Natural killer cell treated with Interleukin-12 subunit alpha and Interleukin-12 subunit beta and Interleukin-15 and Interleukin-18, amount 100 ng/mL, for 72 hours (primary cell): Measurements from ENCODE around the gene FA2H. TPM values are rescaled to one million over a fixed set of nuclear protein-coding genes. Genes with fewer than 3 reads are reported as not detected.
"Not testable (repeated sequence)": the region's sequence is repeated elsewhere in the genome, so short reads cannot be mapped to it uniquely, and the experiment has no call there.

ENCODE experiments used
- ATAC-seq, 2 donors: fragments of 150-1000 bp; cut with Tn5 transposase in 1 of 2; sonication (Bioruptor Pico), chemical (Tn5 transposase) in 1 of 2; 2 replicates each; pipeline ENCODE4 v1.10.0; 2021
- DNase-seq: peaks from one replicate; pipeline ENCODE4 v3.0.0; 2022; ENCODE audit warnings: low spot score
- H3K27ac Mint-ChIP-seq, 2 donors: 1 replicate in 1 of 2; 2 replicates in 1 of 2; pipeline ENCODE4 v1.8.0; 2022; ENCODE audit warnings: mixed read lengths in 2 of 2, mild to moderate bottlenecking in 1 of 2, moderate library complexity in 1 of 2
- H3K27me3 Mint-ChIP-seq, 2 donors: 1 replicate in 1 of 2; 2 replicates in 1 of 2; pipeline ENCODE4 v1.8.0; 2022; ENCODE audit warnings: mixed read lengths in 2 of 2
- H3K36me3 Mint-ChIP-seq: one replicate; pipeline ENCODE4 v1.8.0; 2022; ENCODE audit warnings: mixed read lengths
- H3K4me1 Mint-ChIP-seq, 2 donors: 1 replicate in 1 of 2; 2 replicates in 1 of 2; pipeline ENCODE4 v1.8.0; 2022; ENCODE audit warnings: low read depth in 2 of 2, mixed read lengths in 2 of 2, mild to moderate bottlenecking in 1 of 2
- H3K4me3 Mint-ChIP-seq: one replicate; pipeline ENCODE4 v1.8.0; 2022; ENCODE audit warnings: mixed read lengths
- H3K9me3 Mint-ChIP-seq: 2 replicates; pipeline ENCODE4 v1.8.0; 2022; ENCODE audit warnings: mixed read lengths
- total RNA-seq, 2 donors: library from RNA; stranded (reverse); gene quantifications; one replicate each; pipeline ENCODE4 v1.2.3, GENCODE V29; 2022

FA2H gene, protein sequence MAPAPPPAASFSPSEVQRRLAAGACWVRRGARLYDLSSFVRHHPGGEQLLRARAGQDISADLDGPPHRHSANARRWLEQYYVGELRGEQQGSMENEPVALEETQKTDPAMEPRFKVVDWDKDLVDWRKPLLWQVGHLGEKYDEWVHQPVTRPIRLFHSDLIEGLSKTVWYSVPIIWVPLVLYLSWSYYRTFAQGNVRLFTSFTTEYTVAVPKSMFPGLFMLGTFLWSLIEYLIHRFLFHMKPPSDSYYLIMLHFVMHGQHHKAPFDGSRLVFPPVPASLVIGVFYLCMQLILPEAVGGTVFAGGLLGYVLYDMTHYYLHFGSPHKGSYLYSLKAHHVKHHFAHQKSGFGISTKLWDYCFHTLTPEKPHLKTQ
- not detected for total RNA-seq

DNA sequence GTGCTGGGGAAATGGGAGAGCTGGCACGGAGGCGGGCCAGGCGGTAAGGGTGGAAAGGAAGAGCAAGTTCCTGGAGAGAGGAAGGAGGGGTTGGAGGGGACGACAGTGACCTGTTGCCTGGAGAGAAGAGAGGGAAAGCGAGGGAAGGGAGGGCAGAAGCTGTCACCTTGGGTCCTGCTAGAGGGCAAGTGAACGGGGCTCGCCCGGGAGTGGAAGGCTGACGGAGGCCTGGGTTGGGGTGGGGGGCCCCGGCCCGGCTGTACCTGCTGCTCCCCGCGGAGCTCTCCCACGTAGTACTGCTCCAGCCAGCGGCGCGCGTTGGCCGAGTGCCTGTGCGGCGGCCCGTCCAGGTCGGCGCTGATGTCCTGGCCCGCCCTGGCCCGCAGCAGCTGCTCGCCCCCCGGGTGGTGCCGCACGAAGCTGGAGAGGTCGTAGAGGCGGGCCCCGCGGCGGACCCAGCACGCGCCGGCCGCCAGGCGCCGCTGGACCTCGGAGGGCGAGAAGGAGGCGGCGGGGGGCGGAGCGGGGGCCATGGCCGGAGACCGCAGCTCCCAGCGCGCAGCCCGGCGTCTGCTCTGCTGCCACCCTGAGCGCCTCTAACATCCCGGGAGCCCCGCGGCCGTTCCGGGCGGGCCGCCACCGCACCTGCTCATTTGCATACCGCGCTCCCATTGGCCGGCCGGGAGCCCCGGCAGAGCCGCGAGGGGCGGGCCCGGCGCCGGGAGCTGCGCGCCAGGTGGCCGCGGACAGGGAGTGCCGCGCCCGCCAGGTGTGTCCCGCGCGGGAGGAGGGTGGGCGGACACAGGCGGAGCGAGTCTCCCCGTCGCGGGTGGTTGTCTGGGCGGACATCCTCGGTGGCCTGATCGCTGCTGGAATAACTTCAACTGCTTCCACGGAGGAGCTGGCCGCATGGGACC is at the start of gene FA2H:
Gene FA2H (minus strand): TSS at position 598 of the 917 bp plus-strand sequence. CDS start 65 bp downstream, at position 533.
- peak; percentile 74 for DNase-seq
- Mint-ChIP-seq H3K27ac (no peak within 1 kb of the TSS), H3K4me3 (peak within 1 kb of the TSS; percentile 74), H3K27me3 (peaks cover 32 to 41% of the 10 kb centered on the region in 2 donors), H3K9me3 (no peaks in the 10 kb centered on the region), H3K4me1 (peaks cover 7 to 11% of the 10 kb centered on the region in 2 donors), H3K36me3 (no peaks in the 10 kb centered on the region)
- peak; percentile 90 to 96 for ATAC-seq

DNA sequence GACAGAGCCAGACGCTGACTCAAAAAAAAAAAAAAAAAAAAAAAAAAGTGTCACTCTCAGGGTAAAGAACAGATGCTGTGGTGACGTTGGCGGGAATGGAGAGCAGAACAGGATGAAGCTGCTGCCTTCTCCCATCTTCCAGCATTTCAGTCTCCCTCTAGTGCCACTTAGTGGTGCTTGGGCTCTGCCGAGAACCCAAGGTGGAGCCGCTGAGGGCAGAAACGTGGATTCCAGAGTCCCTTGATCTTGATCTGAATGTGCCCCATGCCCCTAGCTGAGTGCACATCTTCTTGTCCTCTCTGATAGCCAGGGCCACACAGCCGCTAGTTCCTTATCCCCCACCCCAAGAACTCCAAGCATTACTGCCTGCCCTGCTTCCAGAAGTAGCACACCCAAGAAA is 43.2 kb upstream of the FA2H start:
- no peak overlapping the region for H3K4me3 Mint-ChIP-seq
- H3K27me3 Mint-ChIP-seq: peaks cover 25 to 37% of the 10 kb centered on the region in 2 donors
- ATAC-seq (no peak), DNase-seq (no peak)
- no peaks in the 10 kb centered on the region for H3K4me1 Mint-ChIP-seq
- H3K36me3 Mint-ChIP-seq: no peaks in the 10 kb centered on the region
- H3K9me3 Mint-ChIP-seq: no peaks in the 10 kb centered on the region
- H3K27ac Mint-ChIP-seq: no peak overlapping the region

DNA sequence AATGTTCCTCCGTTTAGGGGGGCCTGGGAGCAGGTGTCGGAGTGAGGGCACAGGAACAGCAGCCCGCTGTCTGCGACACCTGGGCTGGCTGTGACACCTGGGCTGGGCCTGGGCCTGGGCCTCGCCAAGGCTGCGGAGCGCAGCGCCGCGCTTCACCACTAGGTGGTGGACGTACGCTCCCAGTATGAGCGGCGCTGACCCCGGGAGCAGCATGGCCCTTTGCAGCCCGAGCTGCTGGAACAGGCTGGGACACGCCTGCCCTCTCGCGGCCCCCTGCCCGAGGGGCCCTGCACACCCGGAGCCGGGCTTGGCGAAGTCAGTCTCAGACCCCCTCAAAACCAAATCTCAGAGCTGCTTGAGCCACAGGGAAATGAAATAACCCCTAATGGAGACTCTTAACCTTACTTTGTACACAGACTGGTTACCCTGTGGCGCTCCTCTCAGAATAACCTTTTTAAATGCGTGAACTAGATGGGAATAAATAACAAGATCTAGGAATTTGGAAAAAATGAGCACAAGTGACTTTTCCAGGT is 38.6 kb upstream of the FA2H start:
- H3K4me3 Mint-ChIP-seq: no peak overlapping the region
- ATAC-seq (peak; percentile 94 to 95), DNase-seq (peak; percentile 70)
- no peaks in the 10 kb centered on the region for H3K36me3 Mint-ChIP-seq
- H3K27me3 Mint-ChIP-seq: peaks cover 4 to 17% of the 10 kb centered on the region in 2 donors
- no peak overlapping the region for H3K27ac Mint-ChIP-seq
- H3K9me3 Mint-ChIP-seq: no peaks in the 10 kb centered on the region
- H3K4me1 Mint-ChIP-seq: no peaks in the 10 kb centered on the region

DNA sequence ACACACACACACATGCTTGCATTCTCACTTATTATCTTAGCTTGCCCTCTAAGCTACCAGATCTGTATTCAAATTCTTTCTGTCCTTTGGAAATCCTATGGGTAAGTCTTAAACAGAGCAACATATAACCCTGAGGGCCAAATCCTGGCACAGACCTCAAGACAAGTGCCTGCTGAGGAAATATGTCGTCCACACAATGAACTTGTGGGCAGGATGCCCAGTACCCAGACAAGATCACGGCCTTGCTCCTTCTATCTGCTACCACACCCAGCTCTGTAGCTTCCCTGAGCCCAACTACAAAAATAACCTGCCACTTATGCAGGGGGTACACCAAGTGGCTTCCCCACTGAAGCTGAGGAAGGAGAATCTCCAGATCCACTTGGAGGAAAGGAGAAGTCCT is 37.3 kb upstream of the FA2H start:
- Mint-ChIP-seq H3K36me3 (peaks cover under 1% of the 10 kb centered on the region), H3K4me1 (no peaks in the 10 kb centered on the region), H3K4me3 (no peak overlapping the region), H3K27ac (no peak overlapping the region), H3K27me3 (peaks cover under 1 to 16% of the 10 kb centered on the region in 2 donors), H3K9me3 (no peaks in the 10 kb centered on the region)
- ATAC-seq (no peak), DNase-seq (no peak)

DNA sequence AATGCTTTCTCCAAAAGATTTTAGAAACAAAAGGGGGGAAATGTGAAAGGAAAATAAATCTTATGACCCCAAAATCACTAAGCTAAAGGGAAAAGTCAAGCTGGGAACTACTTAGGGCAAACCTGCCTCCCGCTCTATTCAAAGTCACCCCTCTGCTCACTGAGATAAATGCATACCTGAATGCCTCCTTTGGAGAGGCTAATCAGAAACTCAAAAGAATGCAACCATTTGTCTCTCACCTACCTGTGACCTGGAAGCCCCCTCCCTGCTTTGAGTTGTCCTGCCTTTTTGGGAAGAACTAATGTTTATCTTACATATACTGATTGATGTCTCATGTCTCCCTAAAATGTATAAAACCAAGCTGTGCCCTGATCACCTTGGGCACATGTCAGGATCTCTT is 36.6 kb upstream of the FA2H start:
- H3K4me3 Mint-ChIP-seq, H3K4me1 Mint-ChIP-seq, DNase-seq, H3K36me3 Mint-ChIP-seq, H3K9me3 Mint-ChIP-seq, ATAC-seq, H3K27ac Mint-ChIP-seq: not testable (repeated sequence)
- peaks cover 3 to 22% of the 10 kb centered on the region in 2 donors for H3K27me3 Mint-ChIP-seq

DNA sequence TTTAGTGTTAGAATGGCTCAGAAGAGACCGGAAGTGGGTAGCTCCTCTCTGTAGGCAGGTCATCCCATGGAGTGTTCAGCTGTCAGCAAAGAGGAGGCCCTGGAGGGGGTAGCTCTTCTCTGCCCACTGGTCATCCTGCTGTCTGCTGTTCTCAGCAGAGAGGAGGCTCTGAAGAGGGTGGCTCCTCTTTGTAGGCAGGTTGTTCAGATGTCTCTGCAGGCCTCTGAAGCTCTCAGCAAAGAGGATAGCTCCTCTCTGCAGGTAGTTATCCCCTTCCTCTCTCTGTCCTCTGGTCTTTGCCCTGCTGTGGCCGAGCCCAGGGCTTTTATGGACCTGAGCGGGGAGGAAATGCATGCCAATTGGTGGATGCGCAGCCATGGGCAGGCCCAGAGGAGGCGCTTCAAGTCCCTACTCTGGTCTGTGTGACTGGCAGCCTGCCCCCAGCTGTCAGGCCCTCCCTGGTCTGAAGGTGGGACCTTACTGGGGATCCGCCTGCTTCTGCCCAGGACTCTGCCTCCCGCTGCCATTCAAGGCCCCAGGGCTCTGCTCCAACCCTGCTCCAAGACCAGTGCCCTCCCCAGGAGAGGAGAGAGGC is 32.5 kb upstream of the FA2H start:
- ATAC-seq (peak; percentile 31 to 53), DNase-seq (no peak)
- H3K4me3 Mint-ChIP-seq: no peak overlapping the region
- H3K27me3 Mint-ChIP-seq: peaks cover 15 to 38% of the 10 kb centered on the region in 2 donors
- no peak overlapping the region for H3K27ac Mint-ChIP-seq
- H3K4me1 Mint-ChIP-seq: no peaks in the 10 kb centered on the region
- peaks cover 8% of the 10 kb centered on the region for H3K36me3 Mint-ChIP-seq
- H3K9me3 Mint-ChIP-seq: no peaks in the 10 kb centered on the region

DNA sequence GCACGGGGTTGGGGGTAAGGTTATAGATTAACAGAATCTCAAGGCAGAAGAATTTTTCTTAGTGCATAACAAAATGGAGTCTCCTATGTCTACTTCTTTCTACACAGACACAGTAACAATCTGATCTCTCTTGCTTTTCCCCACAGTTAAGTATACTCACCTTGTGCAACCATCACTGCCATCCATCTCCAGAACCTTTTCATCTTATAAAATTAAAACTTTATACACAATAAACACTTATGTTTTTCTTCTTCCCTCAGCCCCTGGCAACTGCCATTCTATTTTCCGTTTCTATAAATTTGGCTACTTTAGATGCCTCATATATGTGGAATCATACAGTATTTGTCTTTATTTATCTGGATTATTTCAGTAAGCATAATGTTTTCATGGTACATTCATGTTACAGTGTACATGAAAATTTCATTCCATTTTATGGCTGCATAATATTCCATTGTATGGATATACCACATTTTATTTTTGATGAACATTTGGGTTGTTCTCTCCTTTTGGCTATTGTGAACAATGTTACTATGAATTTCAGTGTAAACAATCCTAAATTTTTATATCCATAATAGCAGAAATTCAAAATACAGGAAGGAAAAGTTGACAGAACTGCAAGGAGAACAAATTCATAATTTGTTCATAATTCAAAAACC is 25.7 kb upstream of the FA2H start:
- DNase-seq (no peak), ATAC-seq (no peak)
- Mint-ChIP-seq H3K4me1 (no peaks in the 10 kb centered on the region), H3K27ac (no peak overlapping the region), H3K27me3 (peaks cover 33 to 71% of the 10 kb centered on the region in 2 donors), H3K4me3 (no peak overlapping the region), H3K36me3 (peaks cover 8% of the 10 kb centered on the region), H3K9me3 (peaks cover 4% of the 10 kb centered on the region)

DNA sequence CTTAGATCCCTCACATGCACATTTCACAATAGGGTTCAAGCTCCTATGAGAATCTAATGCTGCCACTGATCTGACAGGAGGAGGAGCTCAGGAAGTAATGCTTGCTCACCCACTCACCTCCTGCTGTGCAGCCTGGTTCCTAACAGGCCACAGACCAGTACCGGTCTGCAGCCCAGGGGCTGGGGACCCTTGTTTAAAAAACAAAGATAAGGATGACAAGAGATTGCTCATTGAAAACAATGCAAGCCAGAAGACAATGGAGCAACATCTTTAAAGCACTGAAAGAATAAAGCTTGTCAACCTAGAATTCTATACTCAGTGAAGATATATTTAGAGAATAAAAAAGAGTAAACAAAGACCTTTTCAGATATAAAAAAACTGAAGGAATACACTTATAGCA is 22.8 kb upstream of the FA2H start:
- Mint-ChIP-seq H3K27ac (no peak overlapping the region), H3K9me3 (peaks cover 4% of the 10 kb centered on the region), H3K36me3 (peaks cover 8% of the 10 kb centered on the region), H3K4me1 (no peaks in the 10 kb centered on the region), H3K4me3 (no peak overlapping the region), H3K27me3 (peaks cover 35 to 64% of the 10 kb centered on the region in 2 donors)
- ATAC-seq (no peak), DNase-seq (no peak)

DNA sequence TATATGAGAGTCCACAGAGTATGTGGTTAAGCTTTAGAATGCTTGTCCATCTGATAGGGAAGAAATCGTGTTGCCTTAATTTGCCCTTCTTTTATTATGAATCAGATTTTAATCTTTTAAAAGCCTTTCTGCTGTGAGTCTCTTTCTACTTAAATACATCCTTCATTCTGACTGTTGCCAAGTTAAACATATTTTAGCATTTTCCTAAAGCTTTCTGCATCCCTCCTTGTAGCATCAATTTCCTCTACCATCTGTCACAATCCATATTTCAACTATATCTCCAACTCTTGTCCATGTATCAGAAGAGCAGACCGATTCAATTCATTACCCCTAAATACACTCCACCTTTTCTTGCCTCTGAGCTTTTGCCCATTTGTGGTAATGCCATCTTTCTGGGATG is 20.5 kb upstream of the FA2H start:
- Mint-ChIP-seq H3K9me3 (peaks cover 3% of the 10 kb centered on the region), H3K27me3 (peaks cover 36 to 50% of the 10 kb centered on the region in 2 donors), H3K27ac (no peak overlapping the region), H3K36me3 (peaks cover 4% of the 10 kb centered on the region), H3K4me3 (no peak overlapping the region), H3K4me1 (no peaks in the 10 kb centered on the region)
- ATAC-seq: no peak
- no peak for DNase-seq

DNA sequence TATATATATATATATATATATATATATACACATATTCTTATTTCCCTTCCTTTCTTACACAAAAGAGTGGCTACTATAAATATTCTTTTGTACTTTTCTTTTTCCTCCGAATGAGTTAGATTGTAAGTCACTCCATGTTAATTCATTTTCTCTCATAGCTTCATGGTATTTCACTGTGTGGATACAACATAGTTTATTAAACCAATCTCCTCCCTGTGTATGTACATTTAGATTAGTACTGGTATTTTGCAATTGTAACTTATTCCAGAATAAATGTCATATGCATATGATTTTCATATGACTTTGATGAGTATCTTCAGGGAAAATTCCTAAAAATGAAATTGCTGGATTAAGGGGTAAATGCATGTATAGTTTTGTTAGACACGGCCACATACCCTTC is 20.0 kb upstream of the FA2H start:
- DNase-seq (no peak), ATAC-seq (no peak)
- peaks cover 4% of the 10 kb centered on the region for H3K36me3 Mint-ChIP-seq
- no peak overlapping the region for H3K27ac Mint-ChIP-seq
- peaks cover 3% of the 10 kb centered on the region for H3K9me3 Mint-ChIP-seq
- H3K4me3 Mint-ChIP-seq: no peak overlapping the region
- H3K27me3 Mint-ChIP-seq: peaks cover 35 to 49% of the 10 kb centered on the region in 2 donors
- no peaks in the 10 kb centered on the region for H3K4me1 Mint-ChIP-seq

DNA sequence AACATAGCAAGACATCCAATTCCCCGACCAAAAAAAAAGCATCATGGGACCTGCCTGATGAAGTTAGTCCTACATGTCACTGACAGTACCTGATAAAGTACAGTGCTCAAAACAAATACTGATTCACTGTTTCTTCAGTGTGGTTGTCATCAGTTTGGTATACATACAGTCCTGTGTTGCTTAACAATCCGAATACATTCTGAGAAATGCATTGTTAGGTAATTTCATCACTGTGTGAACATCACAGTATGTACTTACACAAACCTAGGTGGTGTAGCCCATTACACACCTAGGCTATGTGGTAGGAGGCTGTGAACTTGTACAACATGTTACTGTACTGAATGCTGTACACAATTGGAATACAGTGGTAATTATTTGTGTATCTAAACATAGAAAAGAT is 19.0 kb upstream of the FA2H start:
- H3K27me3 Mint-ChIP-seq: peaks cover 39 to 47% of the 10 kb centered on the region in 2 donors
- no peak overlapping the region for H3K4me3 Mint-ChIP-seq
- DNase-seq (no peak), ATAC-seq (peak in 1 of 2 donors; percentile 36)
- H3K27ac Mint-ChIP-seq: no peak overlapping the region
- peaks cover 4% of the 10 kb centered on the region for H3K36me3 Mint-ChIP-seq
- H3K4me1 Mint-ChIP-seq: no peaks in the 10 kb centered on the region
- peaks cover 3% of the 10 kb centered on the region for H3K9me3 Mint-ChIP-seq

DNA sequence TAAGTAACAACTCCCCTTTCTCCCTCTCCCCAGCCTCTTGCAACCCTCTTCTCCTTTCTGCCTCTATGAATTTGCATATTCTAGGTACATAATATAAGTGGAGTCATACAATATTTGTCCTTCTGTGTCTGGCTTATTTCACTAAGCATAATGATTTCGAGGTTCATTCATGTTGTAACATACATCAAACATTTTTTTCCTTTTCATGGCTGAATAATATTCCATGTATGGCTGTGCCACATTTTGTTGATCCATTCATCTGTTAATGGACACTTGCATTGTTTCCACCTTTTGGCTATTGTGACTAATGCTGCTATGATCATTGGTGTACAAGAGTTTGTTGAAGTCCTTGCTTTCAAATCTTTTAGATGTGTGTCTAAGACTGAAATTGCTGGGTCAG is 17.6 kb upstream of the FA2H start:
- ATAC-seq (no peak), DNase-seq (no peak)
- Mint-ChIP-seq H3K4me1 (no peaks in the 10 kb centered on the region), H3K27ac (no peak overlapping the region), H3K27me3 (peaks cover 41 to 45% of the 10 kb centered on the region in 2 donors), H3K4me3 (no peak overlapping the region), H3K36me3 (peaks cover 4% of the 10 kb centered on the region), H3K9me3 (peaks cover 3% of the 10 kb centered on the region)

DNA sequence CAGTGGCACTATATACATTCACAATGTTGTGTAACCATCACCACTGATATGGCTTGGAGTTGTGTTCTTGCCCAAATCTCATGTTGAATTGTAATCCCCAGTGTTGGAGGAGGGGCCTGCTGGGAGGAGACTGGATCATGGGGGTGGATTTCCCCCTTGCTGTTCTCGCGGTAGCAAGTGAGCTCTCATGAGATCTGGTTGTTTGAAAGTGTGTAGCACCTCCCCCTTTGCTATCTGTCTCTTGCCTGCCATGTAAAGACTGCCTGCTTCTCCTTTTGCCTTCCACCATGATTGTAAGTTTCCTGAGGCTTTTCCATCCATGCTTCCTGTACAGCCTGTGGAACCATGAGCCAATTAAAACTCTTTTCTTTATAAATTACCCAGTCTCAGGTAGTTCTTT is 17.1 kb upstream of the FA2H start:
- ATAC-seq, H3K36me3 Mint-ChIP-seq, H3K4me1 Mint-ChIP-seq, DNase-seq, H3K9me3 Mint-ChIP-seq, H3K27ac Mint-ChIP-seq, H3K4me3 Mint-ChIP-seq: not testable (repeated sequence)
- H3K27me3 Mint-ChIP-seq: peaks cover 40% of the 10 kb centered on the region in 2 donors
